HG03064 (cell line): ENCODE measurements around the gene TBX21.

Experiments
- ATAC-seq: cut with Tn5 transposase; IDR thresholded peaks from one replicate; pipeline ENCODE4 v1.9.1; 2021; ENCODE audit warnings: low read depth; ENCODE audit not compliant: unreplicated experiment

Gene TBX21

GRCh38 chr17:47733047-47733673 is at the start of gene TBX21:
Gene TBX21 (plus strand): TSS chr17:47733236. CDS start chr17:47733455, 219 bp downstream.
- ATAC-seq = peak; percentile 42

GRCh38 chr17:47684025-47684424 is 49.0 kb upstream of the TBX21 start:
- ATAC-seq = no peak

GRCh38 chr17:47684535-47685193 is 48.4 kb upstream of the TBX21 start:
- no peak for ATAC-seq

- ATAC-seq = no peak
Measured at GRCh38 chr17:47685556-47686275, 47.3 kb upstream of the TBX21 start.

- ATAC-seq = no peak
Measured at GRCh38 chr17:47686276-47686635, 46.8 kb upstream of the TBX21 start.

GRCh38 chr17:47686664-47687327 is 46.2 kb upstream of the TBX21 start:
- ATAC-seq = no peak

- ATAC-seq = no peak
Measured at GRCh38 chr17:47687328-47687690, 45.7 kb upstream of the TBX21 start.

GRCh38 chr17:47687748-47688147 is 45.3 kb upstream of the TBX21 start:
- no peak for ATAC-seq

- ATAC-seq = no peak
Measured at GRCh38 chr17:47690121-47690520, 42.9 kb upstream of the TBX21 start.

GRCh38 chr17:47692137-47692894 is 40.7 kb upstream of the TBX21 start:
- ATAC-seq = no peak

GRCh38 chr17:47692895-47693730 is 39.9 kb upstream of the TBX21 start:
- no peak for ATAC-seq

- ATAC-seq = no peak
Measured at GRCh38 chr17:47693731-47694580, 39.1 kb upstream of the TBX21 start, which contains the start of gene TBKBP1. Gene TBKBP1 (plus strand): TSS chr17:47694161. CDS start chr17:47696113, 1,952 bp downstream.

- ATAC-seq = no peak
Measured at GRCh38 chr17:47694581-47695428, 38.2 kb upstream of the TBX21 start.

GRCh38 chr17:47695429-47696376 is 37.3 kb upstream of the TBX21 start:
- ATAC-seq = no peak

- no peak for ATAC-seq
Measured at GRCh38 chr17:47696717-47697642, 36.1 kb upstream of the TBX21 start.
